Epithelial cell of esophagus (primary cell): ENCODE results near the gene SLIT2.

Experiments
- DNase-seq: peaks from one replicate; pipeline ENCODE4 v3.0.0; 2010; ENCODE audit warnings: low read depth
- H3K4me3 ChIP-seq: 2 replicates; pipeline ENCODE4 v1.5.1; 2011; ENCODE audit warnings: mild to moderate bottlenecking, low read length, control low read depth
- TF ChIP-seq, protein P1 (sequence below): IDR thresholded peaks from 2 replicates; pipeline ENCODE4 v1.5.1; 2011; ENCODE audit warnings: low read depth, mild to moderate bottlenecking, low read length, control low read depth, inconsistent platforms; ENCODE audit not compliant: insufficient read depth; ENCODE audit errors: missing control alignments

The SLIT2 gene

DNA sequence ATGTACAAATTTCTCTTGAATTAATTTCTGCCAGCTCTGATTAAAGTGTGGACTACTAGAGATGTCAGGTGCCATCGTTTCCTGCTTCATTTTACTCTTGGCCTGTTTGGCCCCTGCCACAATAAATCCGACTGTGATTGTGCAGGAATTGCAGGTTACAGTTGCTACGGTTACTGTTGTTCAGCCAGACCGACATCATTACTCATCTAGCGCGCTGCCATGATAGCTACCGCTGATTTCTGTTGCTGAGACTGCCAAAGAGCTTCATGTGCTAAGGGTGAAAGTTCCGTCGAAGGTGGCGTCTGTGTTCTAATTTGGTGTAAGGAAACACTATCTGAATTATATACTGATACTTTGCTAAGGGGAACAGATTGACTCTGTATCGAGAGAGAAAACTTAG is 22.1 kb downstream of the SLIT2 start:
- H3K4me3 ChIP-seq = no peak overlapping the region
- TF ChIP-seq, protein P1, sequence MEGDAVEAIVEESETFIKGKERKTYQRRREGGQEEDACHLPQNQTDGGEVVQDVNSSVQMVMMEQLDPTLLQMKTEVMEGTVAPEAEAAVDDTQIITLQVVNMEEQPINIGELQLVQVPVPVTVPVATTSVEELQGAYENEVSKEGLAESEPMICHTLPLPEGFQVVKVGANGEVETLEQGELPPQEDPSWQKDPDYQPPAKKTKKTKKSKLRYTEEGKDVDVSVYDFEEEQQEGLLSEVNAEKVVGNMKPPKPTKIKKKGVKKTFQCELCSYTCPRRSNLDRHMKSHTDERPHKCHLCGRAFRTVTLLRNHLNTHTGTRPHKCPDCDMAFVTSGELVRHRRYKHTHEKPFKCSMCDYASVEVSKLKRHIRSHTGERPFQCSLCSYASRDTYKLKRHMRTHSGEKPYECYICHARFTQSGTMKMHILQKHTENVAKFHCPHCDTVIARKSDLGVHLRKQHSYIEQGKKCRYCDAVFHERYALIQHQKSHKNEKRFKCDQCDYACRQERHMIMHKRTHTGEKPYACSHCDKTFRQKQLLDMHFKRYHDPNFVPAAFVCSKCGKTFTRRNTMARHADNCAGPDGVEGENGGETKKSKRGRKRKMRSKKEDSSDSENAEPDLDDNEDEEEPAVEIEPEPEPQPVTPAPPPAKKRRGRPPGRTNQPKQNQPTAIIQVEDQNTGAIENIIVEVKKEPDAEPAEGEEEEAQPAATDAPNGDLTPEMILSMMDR = no peak
- DNase-seq = no peak

DNA sequence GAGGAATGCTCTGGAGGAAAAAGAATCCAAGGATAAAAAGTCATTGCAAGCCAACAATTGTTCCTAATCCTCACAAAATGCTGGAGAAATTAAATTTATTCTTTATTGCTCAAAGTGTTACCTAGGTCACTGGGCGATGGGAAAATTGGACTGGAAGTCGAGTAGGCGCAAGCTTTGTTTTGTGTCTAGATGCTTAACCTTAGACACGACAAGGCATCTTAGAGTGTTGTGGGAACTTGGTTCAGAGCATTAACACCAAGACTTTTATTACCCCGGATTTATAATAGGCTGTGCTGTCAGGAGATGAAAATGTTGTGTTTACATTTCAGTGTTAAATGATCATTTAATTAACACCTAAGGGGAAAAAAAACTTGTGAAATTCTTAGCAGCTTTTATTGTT is 25.1 kb downstream of the SLIT2 start:
- TF ChIP-seq, protein P1 = no peak
- no peak overlapping the region for H3K4me3 ChIP-seq
- DNase-seq = no peak

DNA sequence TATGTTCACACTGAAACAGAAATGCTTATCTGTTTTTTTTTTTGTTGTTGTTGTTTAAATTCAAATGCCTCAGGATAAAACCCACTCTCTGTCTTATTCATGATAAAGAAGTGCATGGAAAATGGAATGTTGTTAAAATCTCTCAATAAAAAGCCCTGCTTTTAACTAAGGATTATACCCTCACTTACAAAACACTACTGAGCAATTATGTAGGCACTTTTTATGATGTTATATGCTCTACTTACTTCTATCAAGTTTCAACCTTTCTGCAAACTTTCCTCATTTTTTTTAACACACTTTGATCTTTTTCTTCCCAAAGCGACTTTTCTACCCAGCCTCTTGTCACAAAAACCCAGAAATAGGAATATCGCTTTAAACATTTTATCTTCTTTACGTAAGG is 26.5 kb downstream of the SLIT2 start:
- H3K4me3 ChIP-seq = no peak overlapping the region
- TF ChIP-seq, protein P1 = no peak
- DNase-seq = no peak

DNA sequence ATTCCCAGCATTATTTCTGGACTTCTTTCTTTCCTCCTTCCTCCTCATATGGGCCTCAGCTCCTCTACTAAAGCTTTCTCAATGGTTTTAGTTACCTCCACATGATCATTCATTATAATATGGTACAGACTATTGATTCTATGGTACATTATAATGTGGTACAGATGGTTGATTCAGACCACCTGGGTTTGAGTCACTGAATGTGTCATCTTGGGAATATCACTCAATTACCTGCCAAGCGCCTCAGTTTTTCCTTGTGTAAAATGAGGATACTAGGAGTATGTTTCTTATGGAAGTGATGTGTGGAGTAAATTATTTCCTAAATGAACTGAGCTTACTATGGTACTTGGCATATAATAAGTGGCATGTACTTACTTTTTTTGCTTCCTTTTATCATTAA is 27.7 kb downstream of the SLIT2 start:
- H3K4me3 ChIP-seq = no peak overlapping the region
- no peak for DNase-seq
- TF ChIP-seq, protein P1 = no peak

DNA sequence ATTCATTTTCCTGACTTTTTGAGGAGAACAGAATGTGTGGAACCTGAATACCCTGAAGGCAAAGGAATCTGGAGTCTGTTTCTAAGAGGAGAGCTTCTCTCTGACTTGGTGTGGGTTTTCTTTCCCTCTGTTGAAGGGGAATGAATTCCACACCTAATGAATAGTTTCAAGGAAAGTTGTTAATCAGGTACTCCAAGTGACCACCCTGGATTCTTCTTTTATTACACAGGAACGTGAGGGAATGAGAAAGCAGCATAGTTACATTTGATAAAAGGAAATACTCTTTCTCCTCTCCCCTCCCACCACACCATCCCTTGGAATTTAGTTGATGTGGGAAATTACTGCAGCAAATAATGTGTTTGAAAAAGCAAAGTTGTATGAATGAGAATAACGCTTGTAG is 29.7 kb downstream of the SLIT2 start:
- TF ChIP-seq, protein P1 = no peak
- no peak overlapping the region for H3K4me3 ChIP-seq
- DNase-seq = no peak

DNA sequence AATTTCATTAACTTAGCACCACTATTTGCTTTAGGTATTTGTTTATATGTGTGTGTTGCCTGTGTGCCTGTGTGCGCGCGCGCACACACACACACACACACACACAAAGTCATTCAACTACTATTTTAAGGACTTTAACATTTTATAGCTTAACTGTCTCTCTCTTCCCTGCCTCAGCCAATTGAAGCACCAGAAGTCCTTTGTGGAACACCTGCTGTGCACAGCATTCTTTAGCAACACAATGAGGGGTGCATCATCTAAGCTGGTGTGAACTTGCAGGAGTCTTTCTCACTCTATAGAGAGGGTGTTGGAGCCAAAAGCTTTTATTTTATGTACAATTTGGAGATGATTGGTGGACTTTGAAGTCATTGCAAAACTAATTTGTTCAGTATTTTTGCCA is 31.3 kb downstream of the SLIT2 start:
- TF ChIP-seq, protein P1 = no peak
- no peak overlapping the region for H3K4me3 ChIP-seq
- no peak for DNase-seq

DNA sequence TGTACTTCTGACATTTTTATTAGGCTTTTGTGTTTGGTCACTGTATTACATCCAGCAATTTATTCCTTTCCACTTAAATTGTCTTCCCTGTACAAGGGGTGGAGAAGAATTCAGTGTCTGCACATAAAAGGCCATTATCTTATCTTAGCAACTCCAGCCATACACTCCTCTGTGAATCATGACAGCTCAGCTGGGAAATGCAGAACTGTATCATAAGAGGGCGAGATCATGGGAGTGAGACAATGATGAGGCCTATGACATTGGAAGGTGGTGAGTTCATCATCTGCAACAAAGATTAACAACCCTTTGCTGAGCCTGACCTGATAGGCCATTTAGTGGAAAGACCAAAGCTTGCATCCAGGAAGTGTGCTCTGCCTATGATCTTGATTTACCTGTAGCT is 33.3 kb downstream of the SLIT2 start:
- no peak overlapping the region for H3K4me3 ChIP-seq
- peak; percentile 86 for DNase-seq
- TF ChIP-seq, protein P1 = no peak
